Colonic mucosa (tissue), 4 donors: ENCODE data around the gene ADSS2. TPM values are rescaled to one million over a fixed set of nuclear protein-coding genes. Genes with fewer than 3 reads are reported as not detected.
"Not testable (repeated sequence)": the region's sequence is repeated elsewhere in the genome, so short reads cannot be mapped to it uniquely, and the experiment has no call there.

Experiments used
- DNase-seq: peaks from one replicate; pipeline ENCODE4 v3.0.0-alpha.2; 2020
- H3K27ac ChIP-seq: fragments of 200-600 bp; one replicate; pipeline ENCODE4 v1.8.0; 2021
- H3K27me3 ChIP-seq: fragments of 200-600 bp; one replicate; pipeline ENCODE4 v1.8.0; 2021
- H3K36me3 ChIP-seq: fragments of 200-600 bp; one replicate; pipeline ENCODE4 v1.8.0; 2021
- H3K4me1 ChIP-seq: fragments of 200-600 bp; one replicate; pipeline ENCODE4 v1.8.0; 2021; ENCODE audit warnings: mild to moderate bottlenecking
- H3K4me3 ChIP-seq: fragments of 200-600 bp; one replicate; pipeline ENCODE4 v1.8.0; 2021
- H3K9ac ChIP-seq, 2 donors: one replicate each; pipeline ENCODE4 v1.7.0; 2013; ENCODE audit warnings: control low read depth in 2 of 2, low read depth in 2 of 2, low read length in 2 of 2
- H3K9me3 ChIP-seq: fragments of 200-600 bp; one replicate; pipeline ENCODE4 v1.8.0; 2021
- intact Hi-C: fragments of 100-400 bp; cut with DNase I; formaldehyde crosslinking; loops from one replicate; pipeline ENCODE4 v1.14.1; 2022
- total RNA-seq, 2 donors: library from RNA; stranded (reverse); fragmentation: NEBNext Ultra II Directional in 1 of 2; extraction: Animal tissue kit (Norgen Biotek cat#: 25700) in 1 of 2; gene quantifications; one replicate each; pipeline ENCODE4 v1.2.1, GENCODE V29; 2021
- TF ChIP-seq, protein P1 (sequence below): fragments of 200-600 bp; IDR thresholded peaks from one replicate; pipeline ENCODE4 v1.8.0; 2022; ENCODE audit warnings: antibody characterized with exemption, mild to moderate bottlenecking
- donor health status: healthy.
- donor health status: DM: no; HTN: no; CAD: no.
- donor health status: DM: no; HTN: no; CAD: no.

The ADSS2 gene
- total RNA-seq: 10 to 100 TPM; 40.8 to 48.6 TPM

DNA sequence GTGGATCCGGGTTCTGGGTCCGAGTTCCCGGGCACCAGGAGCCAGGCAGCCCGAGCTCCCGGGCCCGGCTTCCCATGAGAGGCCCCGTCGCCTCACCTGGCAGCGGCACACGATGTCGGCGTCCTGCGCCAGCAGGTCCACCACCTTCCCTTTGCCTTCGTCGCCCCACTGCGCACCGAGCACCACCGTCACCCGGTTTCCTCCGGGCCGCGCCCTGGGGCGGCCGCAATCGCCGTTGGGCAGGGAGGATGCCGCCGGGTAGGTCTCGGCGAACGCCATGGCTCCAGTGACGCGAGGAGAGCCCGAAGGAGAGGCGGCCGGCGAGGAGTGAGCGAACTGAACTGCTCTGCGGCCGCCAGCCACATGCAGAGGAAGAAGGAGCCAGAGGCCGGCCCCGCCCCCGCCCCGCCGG, at the start of gene ADSS2:
Gene ADSS2 (minus strand): TSS at position 371 of the 412 bp plus-strand sequence. CDS start 92 bp downstream, at position 279.
- Histone ChIP-seq H3K9me3 (no peaks in the 10 kb centered on the region), H3K9ac (peak within 1 kb of the TSS; percentile 95 to 98), H3K4me1 (peaks cover 17% of the 10 kb centered on the region), H3K4me3 (peak within 1 kb of the TSS; percentile 80), H3K36me3 (no peaks in the 10 kb centered on the region), H3K27me3 (no peaks in the 10 kb centered on the region), H3K27ac (peak within 1 kb of the TSS; percentile 93)
- DNase-seq: no peak
- TF ChIP-seq, protein P1, sequence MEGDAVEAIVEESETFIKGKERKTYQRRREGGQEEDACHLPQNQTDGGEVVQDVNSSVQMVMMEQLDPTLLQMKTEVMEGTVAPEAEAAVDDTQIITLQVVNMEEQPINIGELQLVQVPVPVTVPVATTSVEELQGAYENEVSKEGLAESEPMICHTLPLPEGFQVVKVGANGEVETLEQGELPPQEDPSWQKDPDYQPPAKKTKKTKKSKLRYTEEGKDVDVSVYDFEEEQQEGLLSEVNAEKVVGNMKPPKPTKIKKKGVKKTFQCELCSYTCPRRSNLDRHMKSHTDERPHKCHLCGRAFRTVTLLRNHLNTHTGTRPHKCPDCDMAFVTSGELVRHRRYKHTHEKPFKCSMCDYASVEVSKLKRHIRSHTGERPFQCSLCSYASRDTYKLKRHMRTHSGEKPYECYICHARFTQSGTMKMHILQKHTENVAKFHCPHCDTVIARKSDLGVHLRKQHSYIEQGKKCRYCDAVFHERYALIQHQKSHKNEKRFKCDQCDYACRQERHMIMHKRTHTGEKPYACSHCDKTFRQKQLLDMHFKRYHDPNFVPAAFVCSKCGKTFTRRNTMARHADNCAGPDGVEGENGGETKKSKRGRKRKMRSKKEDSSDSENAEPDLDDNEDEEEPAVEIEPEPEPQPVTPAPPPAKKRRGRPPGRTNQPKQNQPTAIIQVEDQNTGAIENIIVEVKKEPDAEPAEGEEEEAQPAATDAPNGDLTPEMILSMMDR: no peak
- intact Hi-C loops: loop anchor here (5.0 kb wide), 1 partner anchor 201 kb away; the partner anchor contains the start of gene DESI2

DNA sequence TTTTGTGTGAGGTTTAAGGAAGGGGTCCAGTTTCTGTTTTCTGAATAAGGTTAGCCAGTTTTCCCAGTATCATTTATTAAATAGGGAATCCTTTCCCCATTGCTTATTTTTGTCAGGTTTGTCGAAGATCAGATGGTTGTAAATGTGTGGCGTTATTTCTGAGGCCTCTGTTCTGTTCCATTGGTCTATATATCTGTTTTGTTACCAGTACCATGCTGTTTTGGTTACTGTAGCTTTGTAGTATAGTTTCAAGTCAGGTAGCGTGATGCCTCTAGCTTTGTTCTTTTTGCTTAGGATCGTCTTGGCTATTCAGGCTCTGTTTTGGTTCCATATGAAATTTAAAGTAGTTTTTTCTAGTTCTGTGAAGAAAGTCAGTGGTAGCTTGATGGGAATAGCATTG, 48.8 kb upstream of the ADSS2 start:
- H3K9me3 ChIP-seq, intact Hi-C loops, H3K27me3 ChIP-seq, H3K4me1 ChIP-seq, H3K27ac ChIP-seq, H3K9ac ChIP-seq, DNase-seq, H3K36me3 ChIP-seq, H3K4me3 ChIP-seq: not testable (repeated sequence)

DNA sequence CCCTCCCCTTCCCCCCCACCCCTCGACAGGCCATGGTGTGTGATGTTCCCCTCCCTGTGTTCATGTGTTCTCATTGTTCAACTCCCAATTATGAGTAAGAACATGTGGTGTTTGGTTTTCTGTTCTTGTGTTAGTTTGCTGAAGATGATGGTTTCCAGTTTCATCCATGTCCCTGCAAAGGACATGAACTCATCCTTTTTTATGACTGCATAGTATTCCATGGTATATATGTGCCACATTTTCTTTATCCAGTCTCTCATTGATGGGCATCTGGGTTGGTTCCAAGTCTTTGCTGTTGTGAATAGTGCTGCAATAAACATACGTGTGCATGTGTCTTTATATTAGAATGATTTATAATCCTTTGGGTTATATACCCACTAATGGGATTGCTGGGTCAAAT, 47.8 kb upstream of the ADSS2 start:
- H3K27ac ChIP-seq, H3K9me3 ChIP-seq, H3K36me3 ChIP-seq, H3K4me3 ChIP-seq, H3K27me3 ChIP-seq, H3K9ac ChIP-seq, intact Hi-C loops, DNase-seq, H3K4me1 ChIP-seq: not testable (repeated sequence)

DNA sequence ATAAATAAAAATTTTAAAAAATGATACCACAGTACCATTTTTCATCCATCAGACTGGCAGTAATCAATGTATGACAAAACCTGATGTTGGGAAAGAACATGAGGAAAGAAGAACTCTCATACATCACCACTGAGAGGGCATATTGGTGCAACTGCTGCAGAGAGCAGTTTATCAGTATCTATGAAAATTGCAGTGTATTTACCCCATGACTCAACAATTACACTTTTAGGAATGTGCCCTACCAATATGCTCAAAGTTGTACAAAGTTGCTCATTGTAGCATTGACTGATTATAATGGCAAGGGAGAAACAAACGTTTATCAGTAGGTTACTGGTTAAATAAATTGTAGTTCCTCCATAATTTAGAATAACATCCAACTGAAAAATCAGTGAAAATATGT, 46.1 kb upstream of the ADSS2 start:
- no peak overlapping the region for H3K9ac ChIP-seq
- no peaks in the 10 kb centered on the region for H3K4me1 ChIP-seq
- TF ChIP-seq, protein P1: no peak
- H3K36me3 ChIP-seq: no peaks in the 10 kb centered on the region
- no peak for DNase-seq
- no peak overlapping the region for H3K27ac ChIP-seq
- no peaks in the 10 kb centered on the region for H3K9me3 ChIP-seq
- intact Hi-C loops: no loop called here
- no peaks in the 10 kb centered on the region for H3K27me3 ChIP-seq
- H3K4me3 ChIP-seq: no peak overlapping the region

- no peak overlapping the region for H3K4me3 ChIP-seq
- intact Hi-C loops: no loop called here
- TF ChIP-seq, protein P1: no peak
- no peak for DNase-seq
- no peak overlapping the region for H3K9ac ChIP-seq
- no peaks in the 10 kb centered on the region for H3K36me3 ChIP-seq
- no peaks in the 10 kb centered on the region for H3K9me3 ChIP-seq
- H3K27me3 ChIP-seq: no peaks in the 10 kb centered on the region
- no peak overlapping the region for H3K27ac ChIP-seq
- H3K4me1 ChIP-seq: no peaks in the 10 kb centered on the region
Observed at GRCh38 chr1:244496186-244496585, 44.5 kb upstream of the ADSS2 start.

DNA sequence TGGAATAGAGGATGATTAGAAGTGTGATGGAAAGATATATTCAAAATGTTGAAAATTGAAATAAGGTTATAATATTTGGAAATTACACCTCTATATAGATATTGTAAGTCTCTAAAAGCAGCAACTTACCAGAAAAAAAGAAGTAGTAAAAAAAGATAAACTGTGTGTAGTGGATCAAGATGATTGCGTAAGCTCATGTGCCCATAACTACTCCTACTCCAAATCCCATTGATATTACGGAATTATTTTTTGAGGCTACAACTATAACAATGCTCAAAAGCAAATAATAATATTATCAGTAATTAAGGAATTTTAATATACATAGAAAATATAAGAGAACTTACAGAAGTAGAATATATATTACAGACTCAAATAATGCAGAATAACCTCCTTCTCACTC, 42.9 kb upstream of the ADSS2 start:
- no peaks in the 10 kb centered on the region for H3K27me3 ChIP-seq
- no peaks in the 10 kb centered on the region for H3K4me1 ChIP-seq

GRCh38 chr1:244484971-244485370, 33.3 kb upstream of the ADSS2 start:
- H3K9ac ChIP-seq: not testable (repeated sequence)

More for the DNA sequence above, 42.9 kb upstream of the ADSS2 start:
- H3K36me3 ChIP-seq: no peaks in the 10 kb centered on the region
- H3K27ac ChIP-seq: no peak overlapping the region
- H3K4me3 ChIP-seq: no peak overlapping the region
- no peaks in the 10 kb centered on the region for H3K9me3 ChIP-seq
- intact Hi-C loops: no loop called here
- H3K9ac ChIP-seq: no peak overlapping the region
- TF ChIP-seq, protein P1: no peak
- DNase-seq: no peak

More at GRCh38 chr1:244484971-244485370, 33.3 kb upstream of the ADSS2 start:
- H3K36me3 ChIP-seq, H3K9me3 ChIP-seq, DNase-seq, intact Hi-C loops, H3K27ac ChIP-seq, H3K4me3 ChIP-seq, H3K27me3 ChIP-seq, H3K4me1 ChIP-seq: not testable (repeated sequence)
